Calu3 (cell line): ENCODE measurements around the gene CDIPT. TPM values are rescaled to one million over a fixed set of nuclear protein-coding genes. Genes with fewer than 3 reads are reported as not detected.

Experiments
- BruUV-seq: library from RNA; stranded (reverse); fragments of 400-500 nt; replicated peaks from 2 replicates; lab custom pipeline; 2021; lab: Mats Ljungman, UMichigan
- CTCF ChIA-PET: fragments of 300-600 bp; sonication (Branson Sonifier 250); formaldehyde crosslinking; loops from one replicate; lab custom pipeline; 2022; ENCODE audit warnings: antibody characterized with exemption; lab: Charles Lee
- DNase-seq: peaks from one replicate; pipeline ENCODE4 v3.0.0; 2022
- H3K27ac Mint-ChIP-seq: one replicate; pipeline ENCODE4 v1.8.0; 2022; ENCODE audit warnings: mixed read lengths; ENCODE audit not compliant: unreplicated experiment
- H3K27me3 Mint-ChIP-seq: one replicate; pipeline ENCODE4 v1.8.0; 2022; ENCODE audit warnings: mixed read lengths; ENCODE audit not compliant: unreplicated experiment
- H3K36me3 Mint-ChIP-seq: one replicate; pipeline ENCODE4 v1.8.0; 2022; ENCODE audit warnings: mild to moderate bottlenecking, moderate library complexity, mixed read lengths; ENCODE audit not compliant: insufficient read depth, unreplicated experiment
- H3K4me1 Mint-ChIP-seq: one replicate; pipeline ENCODE4 v1.8.0; 2022; ENCODE audit warnings: mild to moderate bottlenecking, low read depth, mixed read lengths; ENCODE audit not compliant: unreplicated experiment
- H3K4me3 Mint-ChIP-seq: one replicate; pipeline ENCODE4 v1.8.0; 2022; ENCODE audit warnings: mild to moderate bottlenecking, low read depth, moderate library complexity, mixed read lengths; ENCODE audit not compliant: unreplicated experiment
- H3K9me3 Mint-ChIP-seq: one replicate; pipeline ENCODE4 v1.8.0; 2022; ENCODE audit warnings: low read depth, mixed read lengths; ENCODE audit not compliant: unreplicated experiment
- CTCF ChIP-seq: fragments of 200-600 bp; IDR thresholded peaks from one replicate; pipeline ENCODE4 v1.8.0; 2022; ENCODE audit warnings: antibody characterized with exemption; ENCODE audit not compliant: unreplicated experiment
- intact Hi-C: fragments of 100-400 bp; cut with micrococcal nuclease; formaldehyde crosslinking; loops from one replicate; pipeline ENCODE4 v1.10.0; 2022; ENCODE audit not compliant: unreplicated experiment
- total RNA-seq: library from RNA; stranded (reverse); gene quantifications from 2 replicates; pipeline ENCODE4 v1.2.3, GENCODE V29; 2022

CDIPT gene
- total RNA-seq, 1 experiment from 2014 or later: 62.7 TPM

- H3K9me3 Mint-ChIP-seq: no peaks in the 10 kb centered on the region
- intact Hi-C loops: no loop called here
- no peak for TF ChIP-seq CTCF
- H3K27ac Mint-ChIP-seq: no peak overlapping the region
- no peak overlapping the region for H3K4me3 Mint-ChIP-seq
- peaks cover 14% of the 10 kb centered on the region for H3K36me3 Mint-ChIP-seq
- no peak for DNase-seq
- H3K27me3 Mint-ChIP-seq: no peaks in the 10 kb centered on the region
- CTCF ChIA-PET: no interaction called here
- no TSS peak for BruUV-seq
- no peaks in the 10 kb centered on the region for H3K4me1 Mint-ChIP-seq
Observed at GRCh38 chr16:29883987-29884386, 21.0 kb upstream of the CDIPT start.

GRCh38 chr16:29881050-29881449 is 18.0 kb upstream of the CDIPT start:
- Mint-ChIP-seq H3K36me3 (peaks cover 19% of the 10 kb centered on the region), H3K4me3 (no peak overlapping the region), H3K4me1 (no peaks in the 10 kb centered on the region), H3K27ac (no peak overlapping the region), H3K27me3 (no peaks in the 10 kb centered on the region), H3K9me3 (no peaks in the 10 kb centered on the region)
- no peak for TF ChIP-seq CTCF
- no TSS peak for BruUV-seq
- CTCF ChIA-PET: interaction anchor here (0.8 kb wide), 1 partner anchor 18 kb away, joined by 3 read pairs; the partner anchor contains the start of gene CDIPT
- no peak for DNase-seq
- intact Hi-C loops: no loop called here

- intact Hi-C loops: no loop called here
- no peaks in the 10 kb centered on the region for H3K27me3 Mint-ChIP-seq
- no peak for TF ChIP-seq CTCF
- CTCF ChIA-PET: no interaction called here
- H3K9me3 Mint-ChIP-seq: no peaks in the 10 kb centered on the region
- no peak for DNase-seq
- H3K36me3 Mint-ChIP-seq: peaks cover 13% of the 10 kb centered on the region
- H3K4me3 Mint-ChIP-seq: no peak overlapping the region
- BruUV-seq: no TSS peak
- H3K4me1 Mint-ChIP-seq: no peaks in the 10 kb centered on the region
- H3K27ac Mint-ChIP-seq: no peak overlapping the region
Observed at GRCh38 chr16:29878172-29878571, 15.1 kb upstream of the CDIPT start.

GRCh38 chr16:29877266-29877961 is 14.4 kb upstream of the CDIPT start:
- Mint-ChIP-seq H3K4me3 (no peak overlapping the region), H3K27ac (no peak overlapping the region)

More at GRCh38 chr16:29877266-29877961, 14.4 kb upstream of the CDIPT start:
- H3K36me3 Mint-ChIP-seq: peaks cover 13% of the 10 kb centered on the region
- no peaks in the 10 kb centered on the region for H3K9me3 Mint-ChIP-seq
- no peak for TF ChIP-seq CTCF
- H3K27me3 Mint-ChIP-seq: no peaks in the 10 kb centered on the region
- no TSS peak for BruUV-seq
- H3K4me1 Mint-ChIP-seq: no peaks in the 10 kb centered on the region
- intact Hi-C loops: no loop called here
- CTCF ChIA-PET: no interaction called here
- DNase-seq: no peak
